ENCODE data around the gene SPHK2.

DNA sequence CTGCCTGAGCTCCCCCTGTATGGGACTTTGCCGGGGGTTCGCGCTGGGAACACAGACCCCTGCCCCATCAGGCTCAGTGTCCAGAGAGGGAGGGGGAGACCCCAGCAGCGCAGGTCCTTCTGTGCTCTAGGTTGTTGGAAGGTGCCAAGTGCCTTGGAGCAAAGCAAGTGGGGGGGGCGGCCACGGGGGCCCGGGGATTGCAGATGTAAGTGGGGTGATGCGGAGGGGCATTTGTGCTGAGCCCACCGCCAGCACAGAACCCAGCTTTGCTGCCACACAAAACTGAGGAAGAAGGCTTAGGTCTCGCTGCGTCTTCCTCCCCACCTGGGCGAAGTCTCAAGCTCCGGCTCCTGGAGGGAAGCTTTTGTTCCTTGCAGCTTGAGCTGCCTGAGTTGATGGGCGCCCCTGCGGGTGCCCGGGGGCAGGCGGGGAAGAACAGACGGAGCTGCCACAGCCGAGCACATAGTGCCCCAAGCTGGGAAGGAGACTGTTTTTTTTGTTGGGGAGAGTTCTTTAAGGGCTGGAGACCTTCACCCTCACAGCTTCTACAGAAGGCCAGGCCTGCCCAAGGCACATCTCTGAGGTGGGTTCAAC lies 55.0 kb downstream of the SPHK2 start:
- no peak for TF ChIP-seq POLR2AphosphoS5 (IDR thresholded peaks at IDR 0.05)
- TF ChIP-seq, protein P1, sequence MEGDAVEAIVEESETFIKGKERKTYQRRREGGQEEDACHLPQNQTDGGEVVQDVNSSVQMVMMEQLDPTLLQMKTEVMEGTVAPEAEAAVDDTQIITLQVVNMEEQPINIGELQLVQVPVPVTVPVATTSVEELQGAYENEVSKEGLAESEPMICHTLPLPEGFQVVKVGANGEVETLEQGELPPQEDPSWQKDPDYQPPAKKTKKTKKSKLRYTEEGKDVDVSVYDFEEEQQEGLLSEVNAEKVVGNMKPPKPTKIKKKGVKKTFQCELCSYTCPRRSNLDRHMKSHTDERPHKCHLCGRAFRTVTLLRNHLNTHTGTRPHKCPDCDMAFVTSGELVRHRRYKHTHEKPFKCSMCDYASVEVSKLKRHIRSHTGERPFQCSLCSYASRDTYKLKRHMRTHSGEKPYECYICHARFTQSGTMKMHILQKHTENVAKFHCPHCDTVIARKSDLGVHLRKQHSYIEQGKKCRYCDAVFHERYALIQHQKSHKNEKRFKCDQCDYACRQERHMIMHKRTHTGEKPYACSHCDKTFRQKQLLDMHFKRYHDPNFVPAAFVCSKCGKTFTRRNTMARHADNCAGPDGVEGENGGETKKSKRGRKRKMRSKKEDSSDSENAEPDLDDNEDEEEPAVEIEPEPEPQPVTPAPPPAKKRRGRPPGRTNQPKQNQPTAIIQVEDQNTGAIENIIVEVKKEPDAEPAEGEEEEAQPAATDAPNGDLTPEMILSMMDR (IDR thresholded peaks at IDR 0.05), result no peak

Measured in gastroesophageal sphincter (tissue), 3 donors.